Measurements from ENCODE around the gene SHOX. TPM values are rescaled to one million over a fixed set of nuclear protein-coding genes. Genes with fewer than 3 reads are reported as not detected.
"Not testable (repeated sequence)": the region's sequence is repeated elsewhere in the genome, so short reads cannot be mapped to it uniquely, and the experiment has no call there.

Gene SHOX
- total RNA-seq (not detected), polyA plus RNA-seq (not detected), total RNA-seq (0 to 0.15 (median 0) reads per million in 6 experiments)

GRCh38 chrX:630612-631496 is at the start of gene SHOX:
TSS of gene SHOX (plus strand) at chrX:630791. CDS start at chrX:630898, 107 bp downstream.
- Mint-ChIP-seq H3K36me3 (peaks cover 2 to 12% (median 8%) of the 10 kb centered on the region in 3 donors), H3K9me3 (peaks cover 0 to 13% (median 3%) of the 10 kb centered on the region in 9 donors), H3K4me1 (peaks cover 5 to 27% (median 24%) of the 10 kb centered on the region in 4 donors), H3K27ac (no peak within 1 kb of the TSS), H3K27me3 (peaks cover 28 to 80% (median 74%) of the 10 kb centered on the region in 5 donors), H3K4me3 (peak within 1 kb of the TSS in 1 of 10 donors; percentile 26)
- POLR2A ChIA-PET = no interaction called here
- DNase-seq (peak in 1 of 10 donors; percentile 15), ATAC-seq (no peak)

- Mint-ChIP-seq H3K4me1 (no peaks in the 10 kb centered on the region), H3K36me3 (no peaks in the 10 kb centered on the region), H3K27ac (no peak overlapping the region), H3K9me3 (peaks cover 0 to 26% (median 5%) of the 10 kb centered on the region in 9 donors), H3K4me3 (no peak overlapping the region), H3K27me3 (peaks cover 3 to 42% (median 22%) of the 10 kb centered on the region in 5 donors)
- no peak for DNase-seq
- POLR2A ChIA-PET = no interaction called here
- ATAC-seq = no peak
Observed at GRCh38 chrX:581066-581465, 49.5 kb upstream of the SHOX start.

GRCh38 chrX:581720-582298 is 48.8 kb upstream of the SHOX start:
- Mint-ChIP-seq H3K4me1 (no peaks in the 10 kb centered on the region), H3K9me3 (peaks cover 0 to 25% (median 4%) of the 10 kb centered on the region in 9 donors), H3K36me3 (no peaks in the 10 kb centered on the region), H3K27ac (no peak overlapping the region), H3K27me3 (peaks cover 3 to 41% (median 22%) of the 10 kb centered on the region in 5 donors), H3K4me3 (no peak overlapping the region)
- DNase-seq (peak in 1 of 10 donors; percentile 7), ATAC-seq (no peak)
- POLR2A ChIA-PET = no interaction called here

- ATAC-seq (no peak), DNase-seq (no peak)
- Mint-ChIP-seq H3K4me3 (no peak overlapping the region), H3K4me1 (no peaks in the 10 kb centered on the region), H3K27me3 (peaks cover 0 to 17% (median 15%) of the 10 kb centered on the region in 5 donors), H3K9me3 (peaks cover 0 to 4% (median 0%) of the 10 kb centered on the region in 9 donors), H3K36me3 (no peaks in the 10 kb centered on the region), H3K27ac (no peak overlapping the region)
- POLR2A ChIA-PET = no interaction called here
Observed at GRCh38 chrX:584572-584971, 46.0 kb upstream of the SHOX start.

- Mint-ChIP-seq H3K36me3 (no peaks in the 10 kb centered on the region), H3K9me3 (peaks cover 0 to 4% (median 0%) of the 10 kb centered on the region in 9 donors), H3K4me3 (no peak overlapping the region), H3K27ac (no peak overlapping the region), H3K4me1 (no peaks in the 10 kb centered on the region), H3K27me3 (peaks cover 0 to 15% (median 10%) of the 10 kb centered on the region in 5 donors)
- DNase-seq = no peak
- POLR2A ChIA-PET = no interaction called here
- ATAC-seq = no peak
Observed at GRCh38 chrX:585115-585808, 45.3 kb upstream of the SHOX start.

- POLR2A ChIA-PET = no interaction called here
- ATAC-seq (no peak), DNase-seq (no peak)
- no peaks in the 10 kb centered on the region for H3K4me1 Mint-ChIP-seq
- H3K9me3 Mint-ChIP-seq = peaks cover 0 to 4% (median 0%) of the 10 kb centered on the region in 9 donors
- no peak overlapping the region for H3K4me3 Mint-ChIP-seq
- no peaks in the 10 kb centered on the region for H3K36me3 Mint-ChIP-seq
- no peak overlapping the region for H3K27ac Mint-ChIP-seq
- H3K27me3 Mint-ChIP-seq = peaks cover 0 to 9% (median 2%) of the 10 kb centered on the region in 5 donors
Observed at GRCh38 chrX:586351-586750, 44.2 kb upstream of the SHOX start.

GRCh38 chrX:589261-589660 is 41.3 kb upstream of the SHOX start:
- ATAC-seq, H3K36me3 Mint-ChIP-seq, H3K9me3 Mint-ChIP-seq, H3K4me3 Mint-ChIP-seq, H3K4me1 Mint-ChIP-seq, H3K27ac Mint-ChIP-seq, POLR2A ChIA-PET: not testable (repeated sequence)
- peak in 1 of 10 donors; percentile 5 for DNase-seq
- H3K27me3 Mint-ChIP-seq = peaks cover 0 to 16% (median 4%) of the 10 kb centered on the region in 5 donors

GRCh38 chrX:590693-591404 is 39.7 kb upstream of the SHOX start:
- POLR2A ChIA-PET = no interaction called here

GRCh38 chrX:599837-600715 is 30.5 kb upstream of the SHOX start:
- DNase-seq = peak in 1 of 10 donors; percentile 14
- peaks cover 4 to 41% (median 24%) of the 10 kb centered on the region in 9 donors for H3K9me3 Mint-ChIP-seq
- no peak overlapping the region for H3K4me3 Mint-ChIP-seq
- peaks cover 0 to 28% (median 2%) of the 10 kb centered on the region in 3 donors for H3K36me3 Mint-ChIP-seq
- POLR2A ChIA-PET = no interaction called here
- peaks cover 2 to 19% (median 9%) of the 10 kb centered on the region in 5 donors for H3K27me3 Mint-ChIP-seq
- peaks cover 0 to 1% (median 0%) of the 10 kb centered on the region in 4 donors for H3K4me1 Mint-ChIP-seq
- no peak overlapping the region for H3K27ac Mint-ChIP-seq
- ATAC-seq = no peak

More at GRCh38 chrX:590693-591404, 39.7 kb upstream of the SHOX start:
- no peak overlapping the region for H3K4me3 Mint-ChIP-seq
- ATAC-seq (no peak), DNase-seq (peak in 1 of 10 donors; percentile 15)
- peaks cover 0 to 21% (median 7%) of the 10 kb centered on the region in 5 donors for H3K27me3 Mint-ChIP-seq
- no peaks in the 10 kb centered on the region for H3K4me1 Mint-ChIP-seq
- H3K36me3 Mint-ChIP-seq = peaks cover 0 to 7% (median 0%) of the 10 kb centered on the region in 3 donors
- H3K27ac Mint-ChIP-seq = no peak overlapping the region
- peaks cover 0 to 16% (median 6%) of the 10 kb centered on the region in 9 donors for H3K9me3 Mint-ChIP-seq

- Mint-ChIP-seq H3K9me3 (peaks cover 0 to 16% (median 11%) of the 10 kb centered on the region in 9 donors), H3K27me3 (peaks cover 0 to 16% (median 6%) of the 10 kb centered on the region in 5 donors)
- H3K36me3 Mint-ChIP-seq, H3K27ac Mint-ChIP-seq, H3K4me3 Mint-ChIP-seq, H3K4me1 Mint-ChIP-seq, POLR2A ChIA-PET, ATAC-seq: not testable (repeated sequence)
- peak in 1 of 10 donors; percentile 7 for DNase-seq
Observed at GRCh38 chrX:603029-603428, 27.6 kb upstream of the SHOX start.

- POLR2A ChIA-PET, DNase-seq, H3K36me3 Mint-ChIP-seq, H3K27ac Mint-ChIP-seq, H3K4me1 Mint-ChIP-seq, H3K4me3 Mint-ChIP-seq, ATAC-seq: not testable (repeated sequence)
- Mint-ChIP-seq H3K9me3 (peaks cover 0 to 16% (median 9%) of the 10 kb centered on the region in 9 donors), H3K27me3 (peaks cover 0 to 16% (median 8%) of the 10 kb centered on the region in 5 donors)
Observed at GRCh38 chrX:604616-605015, 26.0 kb upstream of the SHOX start.
